Karpas-422 (cell line): Measurements from ENCODE around the gene KLHL33. TPM values are rescaled to one million over a fixed set of nuclear protein-coding genes. Genes with fewer than 3 reads are reported as not detected.
A peak's percentile ranks its signal among the peaks of the same experiment; 100 is the strongest.

Experiments
- DNase-seq: peaks from one replicate; pipeline ENCODE4 v3.0.0-alpha.2; 2015
- H2AFZ ChIP-seq: fragments of 200-600 bp; sonication (generic); 2 replicates; pipeline ENCODE4 v1.6.1; 2014; ENCODE audit warnings: antibody characterized with exemption, low read length, mixed read lengths
- H3K27ac ChIP-seq: fragments of 200-600 bp; sonication (generic); 2 replicates; pipeline ENCODE4 v1.5.1; 2014; ENCODE audit warnings: mild to moderate bottlenecking, low read length, moderate library complexity
- H3K27me3 ChIP-seq: fragments of 200-600 bp; sonication (generic); 2 replicates; pipeline ENCODE4 v1.6.1; 2014; ENCODE audit warnings: low read length, mixed read lengths
- H3K36me3 ChIP-seq: fragments of 200-600 bp; sonication (generic); 2 replicates; pipeline ENCODE4 v1.6.1; 2014; ENCODE audit warnings: low read length, mixed read lengths; ENCODE audit not compliant: insufficient read depth
- H3K4me1 ChIP-seq: fragments of 200-600 bp; sonication (generic); 2 replicates; pipeline ENCODE4 v1.6.1; 2014; ENCODE audit warnings: mild to moderate bottlenecking, low read length, mixed read lengths
- H3K4me2 ChIP-seq: fragments of 200-600 bp; sonication (generic); 2 replicates; pipeline ENCODE4 v1.6.1; 2014; ENCODE audit warnings: low read length, low read depth, mild to moderate bottlenecking; ENCODE audit not compliant: poor library complexity, severe bottlenecking
- H3K4me3 ChIP-seq: fragments of 200-600 bp; sonication (generic); 2 replicates; pipeline ENCODE4 v1.5.1; 2014; ENCODE audit warnings: mild to moderate bottlenecking, antibody characterized with exemption, low read length, mixed read lengths
- H3K79me2 ChIP-seq: fragments of 200-600 bp; sonication (generic); 2 replicates; pipeline ENCODE4 v1.6.1; 2014; ENCODE audit warnings: mild to moderate bottlenecking, low read length, mixed read lengths
- H3K9ac ChIP-seq: fragments of 200-600 bp; sonication (generic); 2 replicates; pipeline ENCODE4 v1.6.0; 2014; ENCODE audit warnings: low read length
- H3K9me2 ChIP-seq: fragments of 200-600 bp; sonication (generic), shearing (Covaris generic); replicated peaks from 2 replicates; pipeline ENCODE4 v1.6.0; 2014; ENCODE audit warnings: mild to moderate bottlenecking, low read length, moderate library complexity; ENCODE audit not compliant: insufficient read depth
- H3K9me3 ChIP-seq: fragments of 300-700, 200-600 bp; sonication (generic); 2 replicates; pipeline ENCODE4 v1.6.1; 2014; ENCODE audit warnings: low read length, mixed read lengths
- H4K20me1 ChIP-seq: fragments of 200-600 bp; sonication (generic); 2 replicates; pipeline ENCODE4 v1.6.1; 2014; ENCODE audit warnings: mild to moderate bottlenecking, antibody characterized with exemption, low read length, low read depth; ENCODE audit not compliant: insufficient read depth
- small RNA-seq: library from RNA; depleted of rRNA; stranded (forward); fragments of <200 nt; gene quantifications from one replicate; pipeline ENCODE3, GENCODE V24; 2014
- total RNA-seq: library from RNA; depleted of rRNA; stranded (reverse); fragments of >200 nt; shearing (Covaris generic); gene quantifications from 2 replicates; pipeline ENCODE4 v1.2.3, GENCODE V29; 2014; ENCODE audit warnings: low replicate concordance; rRNA removed

Gene KLHL33
- total RNA-seq, 1 experiment from 2014 or later: not detected

- H4K20me1 ChIP-seq: no peaks in the 10 kb centered on the region
- H3K79me2 ChIP-seq: no peaks in the 10 kb centered on the region
- no peak overlapping the region for H3K27ac ChIP-seq
- H3K9me3 ChIP-seq: no peaks in the 10 kb centered on the region
- H3K27me3 ChIP-seq: no peaks in the 10 kb centered on the region
- DNase-seq: no peak
- H3K4me1 ChIP-seq: peaks cover 18% of the 10 kb centered on the region
- H3K9ac ChIP-seq: no peak overlapping the region
- no peak overlapping the region for H3K4me2 ChIP-seq
- H2AFZ ChIP-seq: no peak overlapping the region
- no peak overlapping the region for H3K4me3 ChIP-seq
- no peaks in the 10 kb centered on the region for H3K9me2 ChIP-seq
- no peaks in the 10 kb centered on the region; the same call in 1 of the 2 replicates for H3K36me3 ChIP-seq
Measured at GRCh38 chr14:20382526-20382925, 53.4 kb downstream of the KLHL33 start.

- no peak for DNase-seq
- Histone ChIP-seq H3K4me3 (no peak overlapping the region), H3K9ac (no peak overlapping the region), H3K27me3 (no peaks in the 10 kb centered on the region), H3K9me3 (no peaks in the 10 kb centered on the region), H3K36me3 (peaks cover 2% of the 10 kb centered on the region; the same call in 1 of the 2 replicates), H3K4me2 (no peak overlapping the region), H3K4me1 (peaks cover 18% of the 10 kb centered on the region), H2AFZ (no peak overlapping the region), H3K79me2 (no peaks in the 10 kb centered on the region), H3K9me2 (no peaks in the 10 kb centered on the region), H3K27ac (no peak overlapping the region), H4K20me1 (no peaks in the 10 kb centered on the region)
Measured at GRCh38 chr14:20381341-20381740, 54.6 kb downstream of the KLHL33 start.

GRCh38 chr14:20380681-20381080 lies 55.3 kb downstream of the KLHL33 start:
- Histone ChIP-seq H4K20me1 (no peaks in the 10 kb centered on the region), H3K4me1 (peaks cover 18% of the 10 kb centered on the region), H3K9me2 (no peaks in the 10 kb centered on the region), H3K4me3 (no peak overlapping the region; the same call in 1 of the 2 replicates), H3K79me2 (no peaks in the 10 kb centered on the region), H3K4me2 (peak overlapping the region; percentile 39), H2AFZ (no peak overlapping the region), H3K27me3 (no peaks in the 10 kb centered on the region), H3K9me3 (no peaks in the 10 kb centered on the region), H3K36me3 (peaks cover 2% of the 10 kb centered on the region; the same call in 1 of the 2 replicates), H3K27ac (peak overlapping the region; percentile 38; the same call in 1 of the 2 replicates), H3K9ac (no peak overlapping the region)
- DNase-seq: no peak

- H3K36me3 ChIP-seq: peaks cover 2% of the 10 kb centered on the region; the same call in 1 of the 2 replicates
- H3K9ac ChIP-seq: no peak overlapping the region
- H3K27me3 ChIP-seq: no peaks in the 10 kb centered on the region
- H3K4me2 ChIP-seq: no peak overlapping the region
- no peaks in the 10 kb centered on the region for H4K20me1 ChIP-seq
- H3K9me3 ChIP-seq: no peaks in the 10 kb centered on the region
- peak overlapping the region; percentile 38 for H3K27ac ChIP-seq
- no peaks in the 10 kb centered on the region for H3K79me2 ChIP-seq
- H3K4me1 ChIP-seq: peaks cover 18% of the 10 kb centered on the region
- H2AFZ ChIP-seq: no peak overlapping the region
- no peak overlapping the region for H3K4me3 ChIP-seq
- H3K9me2 ChIP-seq: no peaks in the 10 kb centered on the region
- no peak for DNase-seq
Measured at GRCh38 chr14:20379743-20380142, 56.2 kb downstream of the KLHL33 start.

- Histone ChIP-seq H2AFZ (no peak overlapping the region), H3K4me1 (peaks cover 18% of the 10 kb centered on the region), H3K27ac (no peak overlapping the region), H3K9me3 (no peaks in the 10 kb centered on the region), H3K27me3 (no peaks in the 10 kb centered on the region), H3K79me2 (no peaks in the 10 kb centered on the region), H3K9me2 (no peaks in the 10 kb centered on the region), H4K20me1 (no peaks in the 10 kb centered on the region), H3K9ac (no peak overlapping the region), H3K4me3 (no peak overlapping the region), H3K4me2 (no peak overlapping the region), H3K36me3 (peaks cover 11% of the 10 kb centered on the region; the same call in 1 of the 2 replicates)
- DNase-seq: no peak
Measured at GRCh38 chr14:20377171-20377570, 58.8 kb downstream of the KLHL33 start.

- Histone ChIP-seq H3K4me2 (no peak overlapping the region), H3K79me2 (no peaks in the 10 kb centered on the region), H3K9ac (no peak overlapping the region), H3K4me1 (peaks cover 14% of the 10 kb centered on the region), H4K20me1 (no peaks in the 10 kb centered on the region), H3K27ac (no peak overlapping the region), H2AFZ (no peak overlapping the region), H3K36me3 (peaks cover 21% of the 10 kb centered on the region), H3K9me3 (no peaks in the 10 kb centered on the region), H3K9me2 (no peaks in the 10 kb centered on the region), H3K27me3 (no peaks in the 10 kb centered on the region), H3K4me3 (no peak overlapping the region)
- no peak for DNase-seq
Measured at GRCh38 chr14:20376071-20376588, 59.8 kb downstream of the KLHL33 start.

Small RNA genes lying within 50 kb of the gene (small RNA-seq; reads per million reads assigned to genes)
- gene RNA5SP382: 0.28 reads per million

Other genes with a start within 250 kb of the KLHL33 start
- gene OR11G2, start 245.3 kb downstream of the KLHL33 start, total RNA-seq: not detected in 2 replicates
- gene OR11H6, start 212.5 kb downstream of the KLHL33 start, total RNA-seq: not detected in 2 replicates
- not detected in 2 replicates for gene OR11H7, start 207.2 kb downstream of the KLHL33 start, total RNA-seq
- not detected in 2 replicates for gene OR11H4, start 196.9 kb downstream of the KLHL33 start, total RNA-seq
- gene TTC5, start 130.2 kb downstream of the KLHL33 start, total RNA-seq: 24.6 and 28.0 TPM in 2 replicates
- 103 and 127 TPM in 2 replicates for gene CCNB1IP1, start 102.9 kb downstream of the KLHL33 start, total RNA-seq
- gene PARP2, start 92.5 kb downstream of the KLHL33 start, total RNA-seq: 25.0 and 33.4 TPM in 2 replicates
- 23.0 and 23.1 TPM in 2 replicates for gene TEP1, start 22.7 kb downstream of the KLHL33 start, total RNA-seq
- gene OSGEP, start 18.6 kb upstream of the KLHL33 start, total RNA-seq: 63.0 and 84.1 TPM in 2 replicates
- 97.8 and 118 TPM in 2 replicates for gene APEX1, start 19.1 kb upstream of the KLHL33 start, total RNA-seq
- gene PIP4P1, start 25.3 kb upstream of the KLHL33 start, total RNA-seq: 29.4 and 45.2 TPM in 2 replicates
- 104 and 138 TPM in 2 replicates for gene PNP, start 33.2 kb upstream of the KLHL33 start, total RNA-seq
- not detected in 2 replicates for gene RNASE10, start 69.4 kb upstream of the KLHL33 start, total RNA-seq
- gene RNASE9, start 124.9 kb upstream of the KLHL33 start, total RNA-seq: not detected in 2 replicates
- not detected in 2 replicates for gene RNASE11, start 151.8 kb upstream of the KLHL33 start, total RNA-seq
- gene RNASE12, start 155.2 kb upstream of the KLHL33 start, total RNA-seq: not detected in 2 replicates
- not detected in 2 replicates for gene OR6S1, start 205.5 kb upstream of the KLHL33 start, total RNA-seq
- 0.48 and 0.54 TPM in 2 replicates for gene RNASE4, start 248.4 kb upstream of the KLHL33 start, total RNA-seq